ENCODE measurements around the gene MANSC4.
"Not testable (repeated sequence)": the region's sequence is repeated elsewhere in the genome, so short reads cannot be mapped to it uniquely, and the experiment has no call there.

The MANSC4 gene

GRCh38 chr12:27747111-27747820 is 32.8 kb downstream of the MANSC4 start:
- no peak for DNase-seq

GRCh38 chr12:27745734-27746133 is 34.3 kb downstream of the MANSC4 start:
- DNase-seq, result not testable (repeated sequence)

GRCh38 chr12:27743601-27744000 is 36.4 kb downstream of the MANSC4 start:
- DNase-seq, result no peak

- not testable (repeated sequence) for DNase-seq
Measured at GRCh38 chr12:27734321-27734720, 45.7 kb downstream of the MANSC4 start.

GRCh38 chr12:27733791-27734190 is 46.2 kb downstream of the MANSC4 start:
- DNase-seq, result no peak

GRCh38 chr12:27733052-27733656 is 46.9 kb downstream of the MANSC4 start:
- no peak for DNase-seq

GRCh38 chr12:27732281-27732680 is 47.8 kb downstream of the MANSC4 start:
- DNase-seq, result no peak

GRCh38 chr12:27730097-27730588 is 49.9 kb downstream of the MANSC4 start:
- no peak for DNase-seq

- DNase-seq, result no peak
Measured at GRCh38 chr12:27723212-27723611, 56.8 kb downstream of the MANSC4 start.
